ENCODE results near the gene MUS81.

Gene MUS81

GRCh38 chr11:65861165-65861505, 902 bp downstream of the MUS81 start:
- DNase-seq (ENCODE audit: low read depth) = no peak
- peak overlapping the region; percentile 84 for H3K4me3 ChIP-seq (ENCODE audit: control insufficient read depth, low read depth, low read length)
- TF ChIP-seq CTCF (IDR thresholded peaks at IDR 0.05; ENCODE audit: control insufficient read depth, insufficient read depth, low read depth, low read length, missing control alignments) = no peak

- TF ChIP-seq CTCF (IDR thresholded peaks at IDR 0.05; ENCODE audit: control insufficient read depth, insufficient read depth, low read depth, low read length, missing control alignments) = no peak
- DNase-seq (ENCODE audit: low read depth) = no peak
Observed at GRCh38 chr11:65861533-65862183, 1.4 kb downstream of the MUS81 start.

GRCh38 chr11:65862191-65862735, 2.0 kb downstream of the MUS81 start:
- TF ChIP-seq CTCF (IDR thresholded peaks at IDR 0.05; ENCODE audit: control insufficient read depth, insufficient read depth, low read depth, low read length, missing control alignments) = no peak
- no peak for DNase-seq (ENCODE audit: low read depth)
- H3K4me3 ChIP-seq (ENCODE audit: control insufficient read depth, low read depth, low read length) = no peak overlapping the region

More at GRCh38 chr11:65861533-65862183, 1.4 kb downstream of the MUS81 start:
- peak overlapping the region; percentile 84 for H3K4me3 ChIP-seq (ENCODE audit: control insufficient read depth, low read depth, low read length)

- H3K4me3 ChIP-seq (ENCODE audit: control insufficient read depth, low read depth, low read length) = no peak overlapping the region
- no peak for TF ChIP-seq CTCF (IDR thresholded peaks at IDR 0.05; ENCODE audit: control insufficient read depth, insufficient read depth, low read depth, low read length, missing control alignments)
- DNase-seq (ENCODE audit: low read depth) = no peak
Observed at GRCh38 chr11:65862941-65863888, 3.0 kb downstream of the MUS81 start.

GRCh38 chr11:65863889-65864705, 3.9 kb downstream of the MUS81 start:
- no peak for TF ChIP-seq CTCF (IDR thresholded peaks at IDR 0.05; ENCODE audit: control insufficient read depth, insufficient read depth, low read depth, low read length, missing control alignments)
- DNase-seq (ENCODE audit: low read depth) = no peak
- H3K4me3 ChIP-seq (ENCODE audit: control insufficient read depth, low read depth, low read length) = no peak overlapping the region
